Lower lobe of right lung (tissue), 2 donors: Measurements from ENCODE around the gene RNF141. TPM values are rescaled to one million over a fixed set of nuclear protein-coding genes. Genes with fewer than 3 reads are reported as not detected.

Experiments used
- ATAC-seq, 2 donors: fragments of 200-7000 bp; cut with Tn5 transposase; one replicate each; pipeline ENCODE4 v1.9.1; 2020 to 2022; ENCODE audit warnings: mild to moderate bottlenecking in 2 of 2, moderate library complexity in 2 of 2
- DNase-seq: peaks from one replicate; pipeline ENCODE4 v3.0.0-alpha.2; 2020
- H3K27ac ChIP-seq: fragments of 200-600 bp; one replicate; pipeline ENCODE4 v1.8.0; 2022
- H3K27me3 ChIP-seq: fragments of 200-600 bp; one replicate; pipeline ENCODE4 v1.8.0; 2022; ENCODE audit warnings: low read depth
- H3K36me3 ChIP-seq: fragments of 200-600 bp; one replicate; pipeline ENCODE4 v1.8.0; 2022; ENCODE audit warnings: mild to moderate bottlenecking
- H3K4me1 ChIP-seq: fragments of 200-600 bp; one replicate; pipeline ENCODE4 v1.8.0; 2022
- H3K4me3 ChIP-seq: fragments of 200-600 bp; one replicate; pipeline ENCODE4 v1.8.0; 2022; ENCODE audit warnings: mild to moderate bottlenecking
- H3K9me3 ChIP-seq: fragments of 200-600 bp; one replicate; pipeline ENCODE4 v1.8.0; 2022
- CTCF ChIP-seq: fragments of 200-600 bp; IDR thresholded peaks from one replicate; pipeline ENCODE4 v1.8.0; 2022; ENCODE audit warnings: antibody characterized with exemption, mild to moderate bottlenecking
- intact Hi-C: fragments of 100-400 bp; cut with DNase I; formaldehyde crosslinking; loops from one replicate; pipeline ENCODE4 v1.11.0; 2022
- total RNA-seq: library from RNA; stranded (reverse); fragmentation: NEBNext Ultra II Directional; extraction: Animal tissue kit (Norgen Biotek cat#: 25700); gene quantifications from one replicate; pipeline ENCODE4 v1.2.1, GENCODE V29; 2021
- donor health status: DM: no; HTN: yes; CAD: no; lungs with severe emphysema.

The RNF141 gene
- total RNA-seq, 1 donor from 2014 or later: 55.2 TPM

GRCh38 chr11:10524471-10524870 is 16.5 kb downstream of the RNF141 start:
- TF ChIP-seq CTCF: no peak
- Histone ChIP-seq H3K36me3 (peaks cover 92% of the 10 kb centered on the region), H3K4me1 (peaks cover 13% of the 10 kb centered on the region), H3K27ac (no peak overlapping the region), H3K9me3 (no peaks in the 10 kb centered on the region), H3K4me3 (no peak overlapping the region), H3K27me3 (no peaks in the 10 kb centered on the region)
- DNase-seq: no peak
- ATAC-seq: no peak
- intact Hi-C loops: no loop called here

GRCh38 chr11:10522921-10523320 is 18.1 kb downstream of the RNF141 start:
- peaks cover 84% of the 10 kb centered on the region for H3K36me3 ChIP-seq
- TF ChIP-seq CTCF: no peak
- no peak overlapping the region for H3K4me3 ChIP-seq
- intact Hi-C loops: no loop called here
- no peak for ATAC-seq
- H3K27ac ChIP-seq: no peak overlapping the region
- no peaks in the 10 kb centered on the region for H3K27me3 ChIP-seq
- no peak for DNase-seq
- peaks cover 13% of the 10 kb centered on the region for H3K4me1 ChIP-seq
- H3K9me3 ChIP-seq: no peaks in the 10 kb centered on the region

GRCh38 chr11:10522276-10522675 is 18.7 kb downstream of the RNF141 start:
- ATAC-seq (no peak), DNase-seq (no peak)
- H3K36me3 ChIP-seq: peaks cover 78% of the 10 kb centered on the region
- no peaks in the 10 kb centered on the region for H3K9me3 ChIP-seq
- peak overlapping the region; percentile 5 for H3K27ac ChIP-seq
- no peak for TF ChIP-seq CTCF
- H3K27me3 ChIP-seq: no peaks in the 10 kb centered on the region
- H3K4me1 ChIP-seq: peaks cover 13% of the 10 kb centered on the region
- H3K4me3 ChIP-seq: no peak overlapping the region
- intact Hi-C loops: no loop called here

- Histone ChIP-seq H3K36me3 (peaks cover 69% of the 10 kb centered on the region), H3K9me3 (no peaks in the 10 kb centered on the region), H3K27ac (no peak overlapping the region), H3K27me3 (no peaks in the 10 kb centered on the region), H3K4me3 (no peak overlapping the region), H3K4me1 (peaks cover 13% of the 10 kb centered on the region)
- intact Hi-C loops: no loop called here
- TF ChIP-seq CTCF: no peak
- ATAC-seq: no peak
- DNase-seq: no peak
Measured at GRCh38 chr11:10520562-10520961, 20.4 kb downstream of the RNF141 start.

GRCh38 chr11:10519630-10520029 is 21.4 kb downstream of the RNF141 start:
- ATAC-seq (no peak), DNase-seq (no peak)
- H3K36me3 ChIP-seq: peaks cover 67% of the 10 kb centered on the region
- H3K27ac ChIP-seq: no peak overlapping the region
- H3K4me3 ChIP-seq: no peak overlapping the region
- peaks cover 13% of the 10 kb centered on the region for H3K4me1 ChIP-seq
- H3K27me3 ChIP-seq: no peaks in the 10 kb centered on the region
- no peaks in the 10 kb centered on the region for H3K9me3 ChIP-seq
- intact Hi-C loops: no loop called here
- no peak for TF ChIP-seq CTCF

- ATAC-seq: no peak
Measured at GRCh38 chr11:10518891-10519290, 22.1 kb downstream of the RNF141 start.

More at GRCh38 chr11:10518891-10519290, 22.1 kb downstream of the RNF141 start:
- no peaks in the 10 kb centered on the region for H3K27me3 ChIP-seq
- no peak overlapping the region for H3K27ac ChIP-seq
- DNase-seq: no peak
- H3K36me3 ChIP-seq: peaks cover 65% of the 10 kb centered on the region
- no peaks in the 10 kb centered on the region for H3K9me3 ChIP-seq
- no peak for TF ChIP-seq CTCF
- peaks cover 19% of the 10 kb centered on the region for H3K4me1 ChIP-seq
- H3K4me3 ChIP-seq: no peak overlapping the region
- intact Hi-C loops: no loop called here
